Measurements from ENCODE around the gene CDK19. TPM values are rescaled to one million over a fixed set of nuclear protein-coding genes. Genes with fewer than 3 reads are reported as not detected.

The CDK19 gene
- total RNA-seq, 4 donors from 2014 or later, result 10.8 to 13.2 (median 12.1) TPM

GRCh38 chr6:110665600-110665999 lies 149.7 kb downstream of the CDK19 start:
- DNase-seq, result no peak
- WGBS, 2 donors, result 87 to 89% methylated on average over 5 to 7 of the region's 7 CpGs
- H3K9me3 ChIP-seq, result no peaks in the 10 kb centered on the region
- no peaks in the 10 kb centered on the region for H3K27me3 ChIP-seq
- H3K27ac ChIP-seq, result no peak overlapping the region
- TF ChIP-seq CTCF (IDR thresholded peaks at IDR 0.05), result no peak
- no peak for TF ChIP-seq POLR2A (IDR thresholded peaks at IDR 0.05)
- no peak overlapping the region for H3K4me3 ChIP-seq
- H3K36me3 ChIP-seq, result peaks cover 0 to 26% (median 0%) of the 10 kb centered on the region in 3 donors
- intact Hi-C loops (cut with DNase I), result no loop called here
- peaks cover 0 to 4% (median 0%) of the 10 kb centered on the region in 3 donors for H3K4me1 ChIP-seq

GRCh38 chr6:110664933-110665332 lies 150.3 kb downstream of the CDK19 start:
- intact Hi-C loops (cut with DNase I), result no loop called here
- peaks cover 0 to 4% (median 0%) of the 10 kb centered on the region in 3 donors for H3K4me1 ChIP-seq
- H3K4me3 ChIP-seq, result no peak overlapping the region
- DNase-seq, result no peak
- TF ChIP-seq POLR2A (IDR thresholded peaks at IDR 0.05), result no peak
- H3K9me3 ChIP-seq, result no peaks in the 10 kb centered on the region
- H3K27me3 ChIP-seq, result no peaks in the 10 kb centered on the region
- H3K36me3 ChIP-seq, result peaks cover 0 to 27% (median 0%) of the 10 kb centered on the region in 3 donors
- WGBS, 2 donors, result 63 to 67% methylated on average over 1 of the region's 1 CpG
- peak overlapping the region in 2 of 4 donors; percentile 6 to 42 for H3K27ac ChIP-seq

DNA sequence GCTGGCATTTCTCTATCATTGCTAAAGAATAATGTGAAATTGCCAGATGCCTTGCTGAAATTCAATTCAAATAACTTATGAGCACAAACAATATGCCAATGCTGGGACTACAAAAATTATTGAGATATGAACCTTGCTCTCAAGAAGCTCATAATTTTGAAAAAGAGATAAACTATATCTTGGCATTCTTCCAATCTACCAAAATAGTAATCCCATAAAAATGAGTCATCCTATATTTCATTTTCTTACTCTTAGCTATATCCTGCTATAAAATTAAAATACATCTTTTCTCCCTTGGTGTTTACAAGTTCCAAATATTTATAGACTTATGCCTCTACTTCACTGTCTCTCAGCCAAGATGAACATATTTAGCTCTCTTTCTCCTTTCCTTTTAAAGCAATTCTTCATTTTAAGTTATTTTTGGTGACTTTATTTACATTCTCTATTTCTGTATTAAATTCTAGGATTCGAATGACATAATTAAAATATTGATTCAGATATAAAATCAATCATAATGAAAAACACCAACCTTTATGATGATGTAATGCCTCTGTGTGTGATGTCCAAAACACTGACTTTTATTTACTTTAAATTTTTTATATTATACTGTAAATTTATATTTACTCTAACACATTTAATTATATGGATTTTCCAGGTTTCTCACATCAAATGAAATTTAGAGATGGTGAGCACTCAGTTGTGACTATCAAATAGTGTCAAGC lies 152.6 kb downstream of the CDK19 start:
- TF ChIP-seq POLR2A (IDR thresholded peaks at IDR 0.05) (no peak), CTCF (IDR thresholded peaks at IDR 0.05) (no peak)
- DNase-seq, result no peak
- Histone ChIP-seq H3K27me3 (no peaks in the 10 kb centered on the region), H3K4me1 (peaks cover 0 to 4% (median 0%) of the 10 kb centered on the region in 3 donors), H3K36me3 (peaks cover 0 to 18% (median 0%) of the 10 kb centered on the region in 3 donors), H3K9me3 (no peaks in the 10 kb centered on the region), H3K27ac (no peak overlapping the region), H3K4me3 (no peak overlapping the region)
- 63 to 68% methylated on average over 1 of the region's 1 CpG for WGBS, 2 donors
- intact Hi-C loops (cut with DNase I), result no loop called here

DNA sequence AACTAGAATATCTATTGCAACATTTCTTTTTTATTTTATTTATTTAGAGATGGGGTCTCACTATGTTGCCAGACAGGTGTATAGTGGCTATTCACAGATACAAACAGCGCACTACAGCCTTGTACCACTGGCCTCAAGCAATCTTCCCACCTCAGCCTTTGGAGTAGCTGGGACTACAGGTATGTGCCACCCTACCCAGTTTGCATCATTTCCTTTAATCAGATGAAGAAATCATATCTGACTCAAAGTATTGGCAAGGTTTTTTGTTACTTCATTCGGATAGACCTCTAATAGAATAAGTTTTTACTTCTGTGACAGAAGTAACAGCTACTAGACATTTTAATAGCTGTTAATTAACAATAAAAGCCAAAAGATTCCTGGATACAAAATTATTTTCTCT lies 153.9 kb downstream of the CDK19 start:
- intact Hi-C loops (cut with DNase I), result no loop called here
- TF ChIP-seq POLR2A (IDR thresholded peaks at IDR 0.05) (no peak), CTCF (IDR thresholded peaks at IDR 0.05) (no peak)
- no peak overlapping the region for H3K4me3 ChIP-seq
- H3K27me3 ChIP-seq, result no peaks in the 10 kb centered on the region
- H3K4me1 ChIP-seq, result peaks cover 0 to 9% (median 0%) of the 10 kb centered on the region in 3 donors
- no peak for DNase-seq
- 66 to 84% methylated on average over 2 of the region's 2 CpGs for WGBS, 2 donors
- no peak overlapping the region for H3K27ac ChIP-seq
- peaks cover 0 to 18% (median 0%) of the 10 kb centered on the region in 3 donors for H3K36me3 ChIP-seq
- no peaks in the 10 kb centered on the region for H3K9me3 ChIP-seq

- 100% methylated on average over 1 to 2 of the region's 9 CpGs for whole genome bisulfite sequencing, 2 donors
- H3K36me3 ChIP-seq, result peaks cover 0 to 18% (median 0%) of the 10 kb centered on the region in 3 donors
- intact Hi-C loops (cut with DNase I), result no loop called here
- H3K27ac ChIP-seq, result no peak overlapping the region
- DNase-seq, result no peak
- H3K4me3 ChIP-seq, result no peak overlapping the region
- H3K4me1 ChIP-seq, result peaks cover 0 to 22% (median 0%) of the 10 kb centered on the region in 3 donors
- no peak for TF ChIP-seq CTCF (IDR thresholded peaks at IDR 0.05)
- TF ChIP-seq POLR2A (IDR thresholded peaks at IDR 0.05), result no peak
- H3K9me3 ChIP-seq, result no peaks in the 10 kb centered on the region
- H3K27me3 ChIP-seq, result no peaks in the 10 kb centered on the region
These were observed 155.1 kb downstream of the CDK19 start for GRCh38 chr6:110660066-110660655.
